Lower leg skin (tissue), 4 donors: ENCODE results near the gene MR1. TPM values are rescaled to one million over a fixed set of nuclear protein-coding genes. Genes with fewer than 3 reads are reported as not detected.

Experiments
- DNase-seq, 2 donors: peaks; one replicate each; pipeline ENCODE4 v3.0.0-alpha.2; 2019; ENCODE audit warnings: low spot score in 2 of 2
- H3K4me3 ChIP-seq: fragments of 200-600 bp; sonication (generic); 2 replicates; pipeline ENCODE4 v1.5.1; 2017; ENCODE audit warnings: mild to moderate bottlenecking, low read depth; ENCODE audit not compliant: poor library complexity, severe bottlenecking
- CTCF ChIP-seq, 3 donors: fragments of 450-650 bp; IDR thresholded peaks; one replicate each; pipeline ENCODE4 v1.5.1; 2016; ENCODE audit warnings: antibody characterized with exemption in 3 of 3, mild to moderate bottlenecking in 3 of 3, moderate library complexity in 2 of 3
- POLR2A ChIP-seq, 2 donors: fragments of 450-650 bp; IDR thresholded peaks; one replicate each; pipeline ENCODE4 v1.6.1; 2016 to 2017; ENCODE audit warnings: antibody characterized with exemption in 2 of 2, mild to moderate bottlenecking in 1 of 2, moderate library complexity in 1 of 2
- WGBS, 2 donors: methylation state at CpG; one replicate each; pipeline ENCODE4 v1.1.5; 2018; 5-methylcytosine and 5-hydroxymethylcytosine counted together
- intact Hi-C: fragments of 100-400 bp; cut with DNase I; formaldehyde crosslinking; loops from one replicate; pipeline ENCODE4 v1.15.0; 2023; ENCODE audit warnings: low total_unique reads
- total RNA-seq, 4 donors: library from RNA; depleted of rRNA; stranded (reverse); fragments of >200 nt; gene quantifications; one replicate each; pipeline ENCODE4 v1.1.0, GENCODE V29; 2016

The MR1 gene
- 10 to 100 TPM; 13.2 to 18.6 (median 16.3) TPM for total RNA-seq

DNA sequence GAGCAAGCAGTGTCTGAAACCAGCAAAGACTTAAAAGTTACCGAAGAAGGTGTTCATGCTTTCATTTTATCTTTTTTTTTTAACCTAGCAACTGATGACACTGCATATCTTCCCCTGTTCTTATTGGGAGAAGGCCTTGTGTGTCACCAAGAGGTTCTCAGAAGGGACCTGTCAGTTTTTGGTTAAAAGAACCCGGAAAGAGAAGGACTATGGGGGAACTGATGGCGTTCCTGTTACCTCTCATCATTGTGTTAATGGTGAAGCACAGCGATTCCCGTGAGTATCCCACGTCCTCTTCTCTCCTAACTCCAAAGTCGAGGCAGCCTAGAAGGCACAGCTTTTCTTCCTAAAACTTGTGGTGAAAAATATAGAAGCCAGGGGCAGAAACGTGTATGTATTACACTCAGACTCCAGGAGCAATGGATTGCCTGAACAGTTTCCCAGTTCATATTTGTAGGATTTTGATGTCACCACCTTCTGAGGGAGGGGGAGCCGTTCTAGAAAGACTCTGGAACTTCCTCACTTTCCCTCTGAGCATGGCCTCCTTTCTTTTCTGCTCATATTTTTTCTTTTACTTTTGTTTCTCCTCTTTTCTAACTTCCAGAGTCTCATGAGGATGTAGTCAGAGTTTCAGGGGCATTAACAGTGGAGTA is at the start of gene MR1:
Gene MR1 (plus strand): TSS at position 185 of the 653 bp plus-strand sequence. CDS start 25 bp downstream, at position 210.
- no peak within 1 kb of the TSS for H3K4me3 ChIP-seq
- peak in 1 of 2 donors; percentile 49 for DNase-seq
- 1 to 4% methylated on average over 9 of the region's 9 CpGs for WGBS, 2 donors
- intact Hi-C loops = loop anchor here (10.0 kb wide), 1 partner anchor 111 kb away; no protein-coding TSS in a partner anchor
- TF ChIP-seq POLR2A (IDR thresholded peaks at IDR 0.05) = no peak
- TF ChIP-seq CTCF (IDR thresholded peaks at IDR 0.05) = no peak

DNA sequence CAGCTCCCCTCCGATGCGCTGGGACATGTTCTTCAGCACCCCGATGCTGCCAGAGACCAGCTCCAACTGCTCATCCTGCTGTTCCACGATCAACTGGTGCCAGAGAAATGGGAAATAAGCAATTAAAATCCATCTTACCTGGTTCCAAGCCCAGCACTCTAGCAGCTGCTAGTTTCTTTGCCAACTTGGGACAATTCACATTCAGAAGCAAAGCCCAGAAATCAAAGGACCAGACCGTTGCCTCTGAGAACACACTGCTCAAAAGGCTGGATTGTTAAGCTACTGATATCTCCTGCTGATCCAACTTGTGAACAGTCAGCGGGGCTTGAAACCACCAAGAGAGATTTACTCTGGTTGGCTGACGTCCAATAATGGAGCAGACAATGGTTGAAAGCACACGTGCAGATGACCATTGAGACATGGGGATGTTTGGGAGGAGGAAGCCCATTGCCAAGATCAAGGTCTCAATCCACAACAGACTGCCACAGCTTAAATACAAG is 45.5 kb upstream of the MR1 start:
- intact Hi-C loops = no loop called here
- TF ChIP-seq CTCF (IDR thresholded peaks at IDR 0.05) (no peak), POLR2A (IDR thresholded peaks at IDR 0.05) (no peak)
- WGBS, 2 donors = 45 to 54% methylated on average over 8 of the region's 8 CpGs

DNA sequence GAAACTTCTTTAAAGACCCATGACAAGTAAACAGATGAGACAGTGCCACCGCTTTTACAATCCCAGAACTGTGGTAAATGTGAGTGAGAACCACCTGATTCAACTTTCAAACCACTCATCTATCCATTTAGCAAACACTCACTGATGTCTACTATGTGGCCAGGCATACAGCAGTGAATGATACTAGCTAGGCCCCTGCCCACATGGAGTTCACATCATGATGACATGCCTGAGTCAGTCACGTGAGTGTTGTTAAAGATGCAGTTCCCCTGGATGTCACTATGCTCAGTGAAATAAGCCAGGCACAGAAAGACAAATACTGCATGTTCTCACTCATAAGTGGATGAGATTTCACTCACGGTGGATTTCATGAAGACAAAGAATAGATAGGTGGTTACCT is 39.5 kb upstream of the MR1 start:
- no peak overlapping the region for H3K4me3 ChIP-seq
- 84% methylated on average over 3 of the region's 3 CpGs for WGBS, 2 donors
- intact Hi-C loops = no loop called here

More for the DNA sequence above, 45.5 kb upstream of the MR1 start:
- DNase-seq = no peak
- no peak overlapping the region for H3K4me3 ChIP-seq

GRCh38 chr1:180997843-180998504 is 35.8 kb upstream of the MR1 start:
- 82 to 88% methylated on average over 4 of the region's 4 CpGs for WGBS, 2 donors
- no peak for TF ChIP-seq POLR2A (IDR thresholded peaks at IDR 0.05)
- no peak for TF ChIP-seq CTCF (IDR thresholded peaks at IDR 0.05)
- intact Hi-C loops = no loop called here
- no peak overlapping the region for H3K4me3 ChIP-seq
- no peak for DNase-seq

More for the DNA sequence above, 39.5 kb upstream of the MR1 start:
- DNase-seq = no peak
- TF ChIP-seq POLR2A (IDR thresholded peaks at IDR 0.05) (no peak), CTCF (IDR thresholded peaks at IDR 0.05) (no peak)

DNA sequence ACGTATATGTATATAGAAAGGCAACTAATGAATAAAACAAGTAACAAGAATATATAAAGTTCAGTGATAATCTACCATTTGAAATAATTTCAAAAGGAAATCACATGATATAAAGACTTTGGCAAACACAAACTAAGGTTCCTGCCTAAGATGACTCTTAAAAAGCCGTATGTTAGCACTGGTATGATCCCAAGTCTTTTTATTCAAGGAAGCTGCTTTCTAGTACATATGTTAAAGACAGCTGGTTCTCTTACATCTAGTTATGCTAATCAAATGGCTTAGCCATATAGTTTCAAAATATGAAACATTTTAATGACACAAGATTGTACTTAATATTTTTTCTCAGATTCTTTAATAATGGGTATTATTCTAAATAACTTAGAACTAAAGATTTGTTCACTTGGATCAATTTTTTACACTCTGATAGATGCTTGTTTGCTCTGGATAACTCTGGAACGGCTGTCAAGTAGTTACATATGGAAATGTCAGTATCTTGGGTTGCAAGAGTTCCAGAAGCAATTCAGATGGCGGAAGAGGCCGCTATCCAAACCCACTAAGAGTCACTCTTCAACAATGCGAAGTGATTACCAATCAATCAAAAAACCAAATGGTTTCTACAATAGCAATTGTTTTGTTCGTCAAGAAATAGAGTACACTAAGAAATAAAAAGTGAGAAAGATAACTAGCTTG is 32.5 kb upstream of the MR1 start:
- no peak for DNase-seq
- intact Hi-C loops = no loop called here
- H3K4me3 ChIP-seq = no peak overlapping the region
- 95% methylated on average over 7 of the region's 7 CpGs for WGBS, 2 donors
- TF ChIP-seq POLR2A (IDR thresholded peaks at IDR 0.05) (no peak), CTCF (IDR thresholded peaks at IDR 0.05) (no peak)
